Measurements from ENCODE around the gene LIF. TPM values are rescaled to one million over a fixed set of nuclear protein-coding genes. Genes with fewer than 3 reads are reported as not detected.

LIF gene
- total RNA-seq, 2 donors from 2014 or later: 0.31 to 0.77 TPM

GRCh38 chr22:30196141-30196879 is 50.2 kb downstream of the LIF start:
- H3K27ac Mint-ChIP-seq: peak overlapping the region; percentile 89
- peak overlapping the region; percentile 19 for H3K4me3 Mint-ChIP-seq
- H3K9me3 Mint-ChIP-seq: peaks cover 2% of the 10 kb centered on the region
- no peak overlapping the region for H3K9ac ChIP-seq (ENCODE audit: extremely low read depth, low read length, poor library complexity, severe bottlenecking)
- H3K27me3 Mint-ChIP-seq (ENCODE audit: insufficient read depth): peaks cover 2% of the 10 kb centered on the region
- no peak overlapping the region for H3K4me3 ChIP-seq (ENCODE audit: low read length)
- H3K27ac ChIP-seq (ENCODE audit: low read depth, low read length): peak overlapping the region; percentile 25
- no peaks in the 10 kb centered on the region for H3K27me3 ChIP-seq (ENCODE audit: control insufficient read depth, insufficient read depth, low read length, poor library complexity, severe bottlenecking)
- DNase-seq: peak; percentile 90
- H3K4me1 Mint-ChIP-seq: peaks cover 16% of the 10 kb centered on the region
- no peaks in the 10 kb centered on the region for H3K9me3 ChIP-seq (ENCODE audit: control insufficient read depth, low read length)
- H3K36me3 ChIP-seq (ENCODE audit: control insufficient read depth, insufficient read depth, low read length): no peaks in the 10 kb centered on the region
- no peaks in the 10 kb centered on the region for H3K36me3 Mint-ChIP-seq (ENCODE audit: low read depth)
- 30 to 42% methylated on average over 2 to 11 of the region's 11 CpGs for WGBS, 2 experiments (ENCODE audit: insufficient coverage in 1 of 2, insufficient read length in 1 of 2)
- H3K4me1 ChIP-seq (ENCODE audit: control insufficient read depth, insufficient read depth, low read length): peaks cover 4% of the 10 kb centered on the region
- TF ChIP-seq CTCF (conservative IDR thresholded peaks at IDR 0.05): no peak

- Mint-ChIP-seq H3K9me3 (no peaks in the 10 kb centered on the region), H3K36me3 (ENCODE audit: low read depth) (no peaks in the 10 kb centered on the region), H3K4me3 (no peak overlapping the region), H3K4me1 (peaks cover 20% of the 10 kb centered on the region), H3K27me3 (ENCODE audit: insufficient read depth) (peaks cover 2% of the 10 kb centered on the region), H3K27ac (peak overlapping the region; percentile 65)
- no peak for DNase-seq
- H3K27me3 ChIP-seq (ENCODE audit: control insufficient read depth, insufficient read depth, low read length, poor library complexity, severe bottlenecking): peaks cover 5% of the 10 kb centered on the region
- H3K9ac ChIP-seq (ENCODE audit: extremely low read depth, low read length, poor library complexity, severe bottlenecking): no peak overlapping the region
- TF ChIP-seq CTCF (conservative IDR thresholded peaks at IDR 0.05): no peak
- no peaks in the 10 kb centered on the region for H3K9me3 ChIP-seq (ENCODE audit: control insufficient read depth, low read length)
- H3K4me3 ChIP-seq (ENCODE audit: low read length): no peak overlapping the region
- WGBS, 2 experiments (ENCODE audit: insufficient coverage in 1 of 2, insufficient read length in 1 of 2): 89 to 91% methylated on average over 4 to 5 of the region's 5 CpGs
- H3K27ac ChIP-seq (ENCODE audit: low read depth, low read length): no peak overlapping the region
- no peaks in the 10 kb centered on the region for H3K36me3 ChIP-seq (ENCODE audit: control insufficient read depth, insufficient read depth, low read length)
- peaks cover 4% of the 10 kb centered on the region for H3K4me1 ChIP-seq (ENCODE audit: control insufficient read depth, insufficient read depth, low read length)
These were observed 51.1 kb downstream of the LIF start for GRCh38 chr22:30195245-30196140.

- no peaks in the 10 kb centered on the region for H3K9me3 ChIP-seq (ENCODE audit: control insufficient read depth, low read length)
- TF ChIP-seq CTCF (conservative IDR thresholded peaks at IDR 0.05): no peak
- H3K9ac ChIP-seq (ENCODE audit: extremely low read depth, low read length, poor library complexity, severe bottlenecking): no peak overlapping the region
- peaks cover 8% of the 10 kb centered on the region for H3K27me3 ChIP-seq (ENCODE audit: control insufficient read depth, insufficient read depth, low read length, poor library complexity, severe bottlenecking)
- H3K27ac ChIP-seq (ENCODE audit: low read depth, low read length): no peak overlapping the region
- H3K36me3 ChIP-seq (ENCODE audit: control insufficient read depth, insufficient read depth, low read length): no peaks in the 10 kb centered on the region
- no peaks in the 10 kb centered on the region for H3K36me3 Mint-ChIP-seq (ENCODE audit: low read depth)
- no peak for DNase-seq
- WGBS, 2 experiments (ENCODE audit: insufficient coverage in 1 of 2, insufficient read length in 1 of 2): 83 to 91% methylated on average over 2 to 3 of the region's 3 CpGs
- H3K4me3 Mint-ChIP-seq: no peak overlapping the region
- H3K4me1 Mint-ChIP-seq: peaks cover 20% of the 10 kb centered on the region
- H3K27ac Mint-ChIP-seq: no peak overlapping the region
- H3K9me3 Mint-ChIP-seq: no peaks in the 10 kb centered on the region
- no peak overlapping the region for H3K4me3 ChIP-seq (ENCODE audit: low read length)
- peaks cover 2% of the 10 kb centered on the region for H3K27me3 Mint-ChIP-seq (ENCODE audit: insufficient read depth)
- H3K4me1 ChIP-seq (ENCODE audit: control insufficient read depth, insufficient read depth, low read length): peaks cover 4% of the 10 kb centered on the region
These were observed 53.4 kb downstream of the LIF start for GRCh38 chr22:30193031-30193775.

Measured in endodermal cell (in vitro differentiated cells).